ENCODE measurements around the gene SPNS1.

- no peak for TF ChIP-seq CTCF (IDR thresholded peaks at IDR 0.05; ENCODE audit: poor library complexity)
- TF ChIP-seq EZH2 (IDR thresholded peaks at IDR 0.05; ENCODE audit: borderline replicate concordance): no peak
These were observed 50.6 kb downstream of the SPNS1 start for GRCh38 chr16:29025218-29025617.

Measured in hepatocyte (in vitro differentiated cells).